SU-DHL-6 (cell line): ENCODE measurements around the gene DTX2.

Experiments
- H2AFZ ChIP-seq: fragments of 200-600 bp; sonication (generic); 2 replicates; pipeline ENCODE4 v1.6.1; 2014; ENCODE audit warnings: low read depth, mild to moderate bottlenecking, moderate library complexity, mixed read lengths, antibody characterized with exemption, low read length; ENCODE audit not compliant: severe bottlenecking
- H3F3A ChIP-seq: fragments of 200-600 bp; shearing (Covaris generic); 2 replicates; pipeline ENCODE4 v1.6.0; 2016; ENCODE audit warnings: antibody characterized with exemption, mild to moderate bottlenecking; ENCODE audit not compliant: insufficient read depth
- H3K27ac ChIP-seq: fragments of 200-600 bp; sonication (generic); 2 replicates; pipeline ENCODE4 v1.5.1; 2016; ENCODE audit warnings: low read depth, mild to moderate bottlenecking, low read length, moderate library complexity, mixed read lengths
- H3K27me3 ChIP-seq: fragments of 200-600 bp; sonication (generic), shearing (Covaris generic); 2 replicates; pipeline ENCODE4 v1.6.0; 2014; ENCODE audit warnings: mild to moderate bottlenecking, low read length
- H3K36me3 ChIP-seq: fragments of 200-600 bp; sonication (generic); 2 replicates; pipeline ENCODE4 v1.6.1; 2014; ENCODE audit warnings: mild to moderate bottlenecking, low read length, mixed read lengths
- H3K4me2 ChIP-seq: fragments of 300-600, 200-600 bp; shearing (Covaris generic), sonication (generic); 2 replicates; pipeline ENCODE4 v1.6.0; 2014; ENCODE audit warnings: low read length, low read depth, mild to moderate bottlenecking; ENCODE audit not compliant: poor library complexity, severe bottlenecking
- H3K4me3 ChIP-seq: fragments of 200-600 bp; sonication (generic); 2 replicates; pipeline ENCODE4 v1.5.1; 2014; ENCODE audit warnings: antibody characterized with exemption, low read length, mild to moderate bottlenecking, mixed read lengths; ENCODE audit not compliant: insufficient read depth, poor library complexity, severe bottlenecking
- H3K79me2 ChIP-seq: fragments of 200-600 bp; sonication (generic); 2 replicates; pipeline ENCODE4 v1.6.1; 2014; ENCODE audit warnings: mild to moderate bottlenecking, low read length, moderate library complexity; ENCODE audit not compliant: insufficient read depth
- H3K9ac ChIP-seq: fragments of 200-600 bp; sonication (generic); 2 replicates; pipeline ENCODE4 v1.7.0; 2014; ENCODE audit warnings: mild to moderate bottlenecking, low read length
- H3K9me2 ChIP-seq: fragments of 200-600 bp; sonication (generic); replicated peaks from 2 replicates; pipeline ENCODE4 v1.6.1; 2014; ENCODE audit warnings: low read length; ENCODE audit not compliant: insufficient read depth
- H3K9me3 ChIP-seq: fragments of 200-600 bp; sonication (generic); 2 replicates; pipeline ENCODE4 v1.6.1; 2014; ENCODE audit warnings: low read length, mixed read lengths; ENCODE audit not compliant: insufficient read depth
- H4K20me1 ChIP-seq: fragments of 200-600 bp; sonication (generic); 2 replicates; pipeline ENCODE4 v1.6.1; 2014; ENCODE audit warnings: low read depth, mild to moderate bottlenecking, antibody characterized with exemption, low read length, moderate library complexity, mixed read lengths
- EZH2phosphoT487 ChIP-seq: fragments of 200-600 bp; sonication (generic), shearing (Covaris generic); conservative IDR thresholded peaks from 2 replicates; pipeline ENCODE4 v1.6.1; 2018; ENCODE audit warnings: mild to moderate bottlenecking, antibody characterized with exemption, low read length, moderate library complexity, mixed read lengths
- TF ChIP-seq, protein P1 (sequence below): fragments of 200-600 bp; sonication (generic); IDR thresholded peaks from one replicate; pipeline ENCODE4 v1.5.1; 2017; ENCODE audit warnings: antibody characterized with exemption, mild to moderate bottlenecking, low read length, moderate library complexity; ENCODE audit not compliant: insufficient read depth, poor library complexity, severe bottlenecking

Gene DTX2

DNA sequence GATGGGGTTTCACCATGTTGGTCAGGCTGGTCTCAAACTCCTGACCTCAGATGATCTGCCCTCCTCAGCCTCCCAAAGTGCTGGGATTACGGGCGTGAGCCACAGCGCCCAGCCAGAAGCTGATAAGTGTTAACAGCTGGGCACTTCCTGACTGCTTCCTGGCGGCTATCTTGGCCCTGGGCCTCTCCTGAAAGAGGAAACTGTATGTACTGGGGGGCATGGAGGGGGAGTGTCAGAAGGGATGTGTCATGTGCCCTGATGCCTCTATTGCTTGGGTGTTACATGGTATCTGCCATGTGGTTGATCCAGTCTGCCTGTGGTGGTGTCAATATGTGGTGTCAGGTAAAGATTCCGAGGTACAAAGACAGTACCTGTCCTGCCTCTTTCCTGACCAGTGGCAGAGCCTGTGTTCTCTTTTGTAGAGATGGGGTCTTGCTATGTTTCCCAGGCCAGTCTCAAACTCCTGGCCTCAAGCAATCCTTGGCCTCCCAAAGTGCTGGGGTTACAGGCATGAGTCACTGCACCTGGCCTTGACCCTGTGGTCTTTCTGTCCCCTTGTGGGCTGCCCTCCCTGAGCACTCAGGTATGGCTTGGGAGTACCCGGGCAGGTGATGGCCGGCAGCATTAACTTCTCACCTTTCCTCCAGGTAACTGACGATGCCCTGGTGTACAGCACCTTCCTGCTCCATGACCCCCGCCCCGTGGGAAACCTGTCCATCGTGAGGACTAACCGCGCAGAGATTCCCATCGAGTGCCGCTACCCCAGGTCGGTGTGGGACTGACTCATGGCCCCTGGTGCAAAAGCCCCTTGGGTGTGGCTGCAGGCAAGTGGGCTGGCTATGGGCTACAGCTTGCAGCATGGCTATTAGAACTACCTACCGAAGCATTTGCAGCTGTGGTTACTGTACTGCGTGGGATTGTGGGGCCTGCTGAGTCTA is 32.4 kb upstream of the DTX2 start:
- H3K27me3 ChIP-seq, result no peaks in the 10 kb centered on the region
- no peaks in the 10 kb centered on the region for H3K9me2 ChIP-seq
- no peak overlapping the region for H3K27ac ChIP-seq
- H3F3A ChIP-seq, result no peaks in the 10 kb centered on the region
- H3K79me2 ChIP-seq, result no peaks in the 10 kb centered on the region
- TF ChIP-seq, protein P1, sequence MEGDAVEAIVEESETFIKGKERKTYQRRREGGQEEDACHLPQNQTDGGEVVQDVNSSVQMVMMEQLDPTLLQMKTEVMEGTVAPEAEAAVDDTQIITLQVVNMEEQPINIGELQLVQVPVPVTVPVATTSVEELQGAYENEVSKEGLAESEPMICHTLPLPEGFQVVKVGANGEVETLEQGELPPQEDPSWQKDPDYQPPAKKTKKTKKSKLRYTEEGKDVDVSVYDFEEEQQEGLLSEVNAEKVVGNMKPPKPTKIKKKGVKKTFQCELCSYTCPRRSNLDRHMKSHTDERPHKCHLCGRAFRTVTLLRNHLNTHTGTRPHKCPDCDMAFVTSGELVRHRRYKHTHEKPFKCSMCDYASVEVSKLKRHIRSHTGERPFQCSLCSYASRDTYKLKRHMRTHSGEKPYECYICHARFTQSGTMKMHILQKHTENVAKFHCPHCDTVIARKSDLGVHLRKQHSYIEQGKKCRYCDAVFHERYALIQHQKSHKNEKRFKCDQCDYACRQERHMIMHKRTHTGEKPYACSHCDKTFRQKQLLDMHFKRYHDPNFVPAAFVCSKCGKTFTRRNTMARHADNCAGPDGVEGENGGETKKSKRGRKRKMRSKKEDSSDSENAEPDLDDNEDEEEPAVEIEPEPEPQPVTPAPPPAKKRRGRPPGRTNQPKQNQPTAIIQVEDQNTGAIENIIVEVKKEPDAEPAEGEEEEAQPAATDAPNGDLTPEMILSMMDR, result no peak
- no peak for TF ChIP-seq EZH2phosphoT487
- H3K9ac ChIP-seq, result no peak overlapping the region
- H3K4me3 ChIP-seq, result no peak overlapping the region
- H3K9me3 ChIP-seq, result no peaks in the 10 kb centered on the region
- no peak overlapping the region for H3K4me2 ChIP-seq
- H4K20me1 ChIP-seq, result no peaks in the 10 kb centered on the region
- H2AFZ ChIP-seq, result no peak overlapping the region
- no peaks in the 10 kb centered on the region for H3K36me3 ChIP-seq

DNA sequence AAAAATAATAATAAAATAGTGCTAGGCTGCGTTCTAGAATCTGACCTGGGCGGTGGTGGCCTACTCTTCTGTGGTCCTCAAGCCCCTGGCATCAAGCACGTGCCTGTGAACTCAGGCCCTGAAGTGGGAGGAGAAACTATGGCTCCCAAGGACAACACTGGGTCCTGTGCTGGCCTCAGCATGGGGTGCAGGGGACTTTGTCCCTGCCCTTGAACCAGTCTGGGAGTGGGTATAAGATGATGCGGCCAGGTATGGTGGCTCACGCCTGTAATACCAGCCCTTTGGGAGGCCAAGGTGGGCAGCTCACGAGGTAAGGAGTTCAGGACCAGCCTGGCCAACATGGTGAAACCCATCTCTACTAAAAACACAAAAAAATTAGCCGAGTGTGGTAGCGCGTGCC is 31.3 kb upstream of the DTX2 start:
- Histone ChIP-seq H3K27ac (no peak overlapping the region), H3K36me3 (no peaks in the 10 kb centered on the region), H3K9me3 (no peaks in the 10 kb centered on the region), H3K79me2 (no peaks in the 10 kb centered on the region), H4K20me1 (no peaks in the 10 kb centered on the region), H3K27me3 (no peaks in the 10 kb centered on the region), H2AFZ (no peak overlapping the region), H3K9me2 (no peaks in the 10 kb centered on the region), H3K4me3 (no peak overlapping the region), H3F3A (no peaks in the 10 kb centered on the region), H3K4me2 (no peak overlapping the region), H3K9ac (no peak overlapping the region)
- TF ChIP-seq EZH2phosphoT487, result no peak
- TF ChIP-seq, protein P1, result no peak

DNA sequence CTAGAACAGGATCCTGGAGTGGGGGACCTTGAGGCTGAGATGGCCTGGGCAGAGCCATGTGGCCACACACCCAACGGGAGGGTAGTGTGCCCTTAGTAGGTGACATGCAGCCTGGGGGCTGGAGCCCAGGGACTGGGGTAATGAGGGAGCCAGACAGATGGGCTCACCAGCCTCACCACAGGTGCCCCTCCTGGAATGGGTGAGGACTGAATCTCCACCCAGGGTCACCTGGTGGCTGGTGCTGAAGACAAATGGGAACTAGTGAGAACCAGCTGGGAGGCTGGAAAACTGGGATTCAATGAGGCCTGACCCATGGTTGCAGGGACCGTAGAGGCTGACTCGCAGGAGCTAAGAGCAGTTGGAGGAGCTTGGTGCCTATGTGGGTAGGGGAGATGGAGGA is 30.7 kb upstream of the DTX2 start:
- Histone ChIP-seq H4K20me1 (no peaks in the 10 kb centered on the region), H3K9me3 (no peaks in the 10 kb centered on the region), H3K79me2 (no peaks in the 10 kb centered on the region), H3F3A (no peaks in the 10 kb centered on the region), H3K27ac (no peak overlapping the region), H2AFZ (no peak overlapping the region), H3K36me3 (no peaks in the 10 kb centered on the region), H3K9me2 (no peaks in the 10 kb centered on the region), H3K4me2 (no peak overlapping the region), H3K9ac (no peak overlapping the region), H3K4me3 (no peak overlapping the region), H3K27me3 (no peaks in the 10 kb centered on the region)
- TF ChIP-seq EZH2phosphoT487, result no peak
- TF ChIP-seq, protein P1, result no peak
